ENCODE results near the gene ACOXL. TPM values are rescaled to one million over a fixed set of nuclear protein-coding genes. Genes with fewer than 3 reads are reported as not detected.

Gene ACOXL
- total and polyA plus RNA-seq, 2 experiments from 2014 or later, result not detected

- in situ Hi-C loops (cut with MboI), result no loop called here
- Histone ChIP-seq H3K36me3 (ENCODE audit: low read depth) (no peaks in the 10 kb centered on the region), H4K20me1 (ENCODE audit: insufficient read depth) (no peaks in the 10 kb centered on the region), H3K9me2 (ENCODE audit: insufficient read depth) (no peaks in the 10 kb centered on the region), H3K27me3 (replicated peaks; ENCODE audit: insufficient read depth) (peaks cover 64% of the 10 kb centered on the region), H3K27ac (no peak overlapping the region), H3K79me2 (ENCODE audit: insufficient read depth) (no peaks in the 10 kb centered on the region), H3F3A (ENCODE audit: insufficient read depth) (no peaks in the 10 kb centered on the region), H3K9me3 (ENCODE audit: low read depth) (no peaks in the 10 kb centered on the region), H3K4me1 (ENCODE audit: insufficient read depth) (no peaks in the 10 kb centered on the region), H3K4me3 (no peak overlapping the region), H3K9ac (no peak overlapping the region), H2AFZ (no peak overlapping the region), H3K4me2 (ENCODE audit: unreplicated experiment) (no peak overlapping the region)
- WGBS, 2 experiments (ENCODE audit: low coverage in 1 of 2, low lambda C conversion rate in 2 of 2, missing lambda C conversion rate in 2 of 2), result 44 to 70% methylated on average over 3 of the region's 3 CpGs
- TF ChIP-seq EZH2phosphoT487 (IDR thresholded peaks at IDR 0.05; ENCODE audit: insufficient read depth, low read depth) (no peak), EZH2 (IDR thresholded peaks at IDR 0.05; ENCODE audit: insufficient read depth, poor library complexity, severe bottlenecking) (no peak)
- no peak for DNase-seq
Measured at GRCh38 chr2:111037128-111037527, 304.8 kb downstream of the ACOXL start.

- Histone ChIP-seq H3F3A (ENCODE audit: insufficient read depth) (no peaks in the 10 kb centered on the region), H3K9ac (no peak overlapping the region), H3K79me2 (ENCODE audit: insufficient read depth) (no peaks in the 10 kb centered on the region), H3K4me1 (ENCODE audit: insufficient read depth) (no peaks in the 10 kb centered on the region), H3K9me2 (ENCODE audit: insufficient read depth) (no peaks in the 10 kb centered on the region), H3K27ac (no peak overlapping the region), H3K36me3 (ENCODE audit: low read depth) (no peaks in the 10 kb centered on the region), H3K9me3 (ENCODE audit: low read depth) (no peaks in the 10 kb centered on the region), H4K20me1 (ENCODE audit: insufficient read depth) (no peaks in the 10 kb centered on the region), H3K27me3 (replicated peaks; ENCODE audit: insufficient read depth) (peaks cover 72% of the 10 kb centered on the region), H3K4me2 (ENCODE audit: unreplicated experiment) (no peak overlapping the region), H2AFZ (no peak overlapping the region), H3K4me3 (no peak overlapping the region)
- in situ Hi-C loops (cut with MboI), result no loop called here
- no peak for TF ChIP-seq EZH2 (IDR thresholded peaks at IDR 0.05; ENCODE audit: insufficient read depth, poor library complexity, severe bottlenecking)
- TF ChIP-seq EZH2phosphoT487 (IDR thresholded peaks at IDR 0.05; ENCODE audit: insufficient read depth, low read depth), result no peak
- WGBS, 2 experiments (ENCODE audit: low coverage in 1 of 2, low lambda C conversion rate in 2 of 2, missing lambda C conversion rate in 2 of 2), result 27 to 28% methylated on average over 5 of the region's 5 CpGs
- no peak for DNase-seq
Measured at GRCh38 chr2:111039628-111040383, 307.4 kb downstream of the ACOXL start.

DNA sequence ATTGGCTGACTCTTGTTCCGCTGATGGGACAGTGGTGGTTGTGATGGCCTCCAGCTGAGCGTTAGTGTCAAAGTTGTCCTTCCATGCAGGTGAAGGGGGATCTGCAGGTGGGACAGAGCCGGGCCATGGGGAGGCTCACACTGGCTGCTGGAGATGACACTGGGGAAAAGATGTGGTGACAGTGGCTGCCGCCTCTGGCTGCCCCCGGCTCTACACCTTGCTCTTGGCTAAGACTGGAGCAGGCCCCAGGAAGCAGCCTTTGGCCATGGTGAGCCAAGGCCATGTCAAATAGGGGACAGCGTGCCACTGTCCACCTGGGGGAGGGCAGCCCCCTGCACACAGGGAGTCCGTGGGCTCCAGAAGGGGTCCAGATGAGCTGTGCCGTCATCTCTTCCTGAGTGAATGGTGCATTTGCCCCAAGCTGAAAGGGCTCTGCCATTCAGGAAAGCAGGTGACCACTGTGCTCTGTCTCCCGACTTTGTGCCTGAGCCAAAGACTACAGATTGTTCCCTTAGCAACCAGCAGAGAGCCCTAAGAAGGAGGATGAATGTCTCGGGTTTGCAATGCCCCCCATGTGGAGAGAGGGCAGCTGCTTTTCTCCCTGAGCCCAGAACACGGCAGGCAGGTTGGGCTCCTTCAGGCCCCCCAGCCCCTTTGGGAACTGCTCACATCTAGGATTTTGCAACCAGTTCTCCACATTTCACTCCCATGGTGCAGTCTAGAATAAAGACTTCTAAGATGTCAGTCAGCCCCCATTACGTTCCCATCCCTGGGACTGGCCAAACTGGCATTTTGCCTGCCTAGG lies 309.2 kb downstream of the ACOXL start:
- H3F3A ChIP-seq (ENCODE audit: insufficient read depth), result no peaks in the 10 kb centered on the region
- H3K4me2 ChIP-seq (ENCODE audit: unreplicated experiment), result no peak overlapping the region
- no peaks in the 10 kb centered on the region for H4K20me1 ChIP-seq (ENCODE audit: insufficient read depth)
- H3K79me2 ChIP-seq (ENCODE audit: insufficient read depth), result no peaks in the 10 kb centered on the region
- H3K4me3 ChIP-seq, result no peak overlapping the region
- in situ Hi-C loops (cut with MboI), result no loop called here
- peaks cover 68% of the 10 kb centered on the region for H3K27me3 ChIP-seq (replicated peaks; ENCODE audit: insufficient read depth)
- H3K9me2 ChIP-seq (ENCODE audit: insufficient read depth), result no peaks in the 10 kb centered on the region
- no peak overlapping the region for H3K9ac ChIP-seq
- H3K9me3 ChIP-seq (ENCODE audit: low read depth), result no peaks in the 10 kb centered on the region
- WGBS, 2 experiments (ENCODE audit: low coverage in 1 of 2, low lambda C conversion rate in 2 of 2, missing lambda C conversion rate in 2 of 2), result 51 to 56% methylated on average over 12 of the region's 12 CpGs
- H3K27ac ChIP-seq, result no peak overlapping the region
- no peaks in the 10 kb centered on the region for H3K36me3 ChIP-seq (ENCODE audit: low read depth)
- no peak for TF ChIP-seq EZH2 (IDR thresholded peaks at IDR 0.05; ENCODE audit: insufficient read depth, poor library complexity, severe bottlenecking)
- TF ChIP-seq EZH2phosphoT487 (IDR thresholded peaks at IDR 0.05; ENCODE audit: insufficient read depth, low read depth), result no peak
- H2AFZ ChIP-seq, result no peak overlapping the region
- no peak for DNase-seq
- no peaks in the 10 kb centered on the region for H3K4me1 ChIP-seq (ENCODE audit: insufficient read depth)

DNA sequence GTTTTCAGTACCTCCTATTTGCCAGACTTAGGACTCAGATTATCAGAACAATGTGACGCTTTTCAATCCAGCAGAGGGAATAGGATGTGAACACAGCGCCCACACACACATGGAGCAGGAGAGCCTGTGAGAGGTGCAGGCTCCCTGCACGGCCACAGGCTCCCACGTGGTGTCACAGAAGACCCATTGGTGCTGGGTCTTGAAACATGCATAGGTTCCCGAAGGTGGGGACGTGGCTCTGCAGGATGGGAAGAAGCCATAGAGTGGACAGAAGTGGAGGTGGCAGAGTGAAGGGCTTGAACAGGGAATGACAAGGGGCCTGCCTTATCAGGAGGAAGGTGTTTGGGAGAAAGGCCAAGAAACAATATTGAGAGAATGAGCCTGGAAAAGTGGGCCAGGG lies 309.9 kb downstream of the ACOXL start:
- Histone ChIP-seq H3K4me2 (ENCODE audit: unreplicated experiment) (no peak overlapping the region), H3K9ac (no peak overlapping the region), H3K27me3 (replicated peaks; ENCODE audit: insufficient read depth) (peaks cover 62% of the 10 kb centered on the region), H4K20me1 (ENCODE audit: insufficient read depth) (no peaks in the 10 kb centered on the region), H3F3A (ENCODE audit: insufficient read depth) (no peaks in the 10 kb centered on the region), H3K9me3 (ENCODE audit: low read depth) (no peaks in the 10 kb centered on the region), H3K36me3 (ENCODE audit: low read depth) (no peaks in the 10 kb centered on the region), H2AFZ (no peak overlapping the region), H3K4me1 (ENCODE audit: insufficient read depth) (no peaks in the 10 kb centered on the region), H3K27ac (no peak overlapping the region), H3K4me3 (no peak overlapping the region), H3K79me2 (ENCODE audit: insufficient read depth) (no peaks in the 10 kb centered on the region), H3K9me2 (ENCODE audit: insufficient read depth) (no peaks in the 10 kb centered on the region)
- in situ Hi-C loops (cut with MboI), result no loop called here
- DNase-seq, result no peak
- no peak for TF ChIP-seq EZH2phosphoT487 (IDR thresholded peaks at IDR 0.05; ENCODE audit: insufficient read depth, low read depth)
- TF ChIP-seq EZH2 (IDR thresholded peaks at IDR 0.05; ENCODE audit: insufficient read depth, poor library complexity, severe bottlenecking), result no peak
- WGBS, 2 experiments (ENCODE audit: low coverage in 1 of 2, low lambda C conversion rate in 2 of 2, missing lambda C conversion rate in 2 of 2), result 38 to 46% methylated on average over 6 of the region's 6 CpGs
